ENCODE data around the gene ZNF784. TPM values are rescaled to one million over a fixed set of nuclear protein-coding genes. Genes with fewer than 3 reads are reported as not detected.

ZNF784 gene
- total and polyA plus RNA-seq, 2 donors (not counting 3 experiments of a cell fraction or from before 2014, with no cell fraction given): 4.9 TPM

DNA sequence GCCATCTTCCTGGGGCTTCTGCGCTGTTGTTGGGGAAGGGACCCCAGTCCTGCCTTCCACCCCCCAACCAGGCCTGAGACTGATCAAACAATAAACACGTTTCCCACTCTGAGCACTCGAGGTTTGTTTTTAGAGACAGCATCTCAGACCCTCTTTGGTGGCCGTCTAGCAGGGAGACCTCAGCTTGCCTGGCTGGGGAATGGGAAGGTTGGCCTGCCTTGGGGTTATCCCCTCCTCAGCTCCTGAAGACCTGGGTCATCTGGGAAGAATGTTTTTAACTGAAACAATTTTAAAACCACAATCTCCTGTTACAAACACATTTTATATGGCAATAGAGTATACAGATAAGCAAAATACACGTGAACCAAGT, 21.1 kb upstream of the ZNF784 start:
- H3K9me1 ChIP-seq (replicated peaks; ENCODE audit: control insufficient read depth, extremely low read depth, insufficient read depth, low read length): no peaks in the 10 kb centered on the region
- H4K20me1 ChIP-seq (replicated peaks; ENCODE audit: control insufficient read depth, extremely low read depth, insufficient read depth, low read length): no peaks in the 10 kb centered on the region
- H3K9ac ChIP-seq (replicated peaks; ENCODE audit: extremely low read depth, insufficient read depth, low read length): no peak overlapping the region
- H3K27ac ChIP-seq (ENCODE audit: insufficient read depth, low read depth, low read length): no peak overlapping the region
- no peak for FAIRE-seq
- peaks cover 31% of the 10 kb centered on the region for H3K4me1 ChIP-seq (ENCODE audit: control insufficient read depth, extremely low read depth, insufficient read depth, low read length)
- H3K27me3 ChIP-seq (ENCODE audit: control insufficient read depth in 2 of 2, insufficient read depth in 2 of 2, low read length in 2 of 2): no peaks in the 10 kb centered on the region
- no peak overlapping the region for H3K4me3 ChIP-seq (replicated peaks in 1 of 3; ENCODE audit: insufficient read depth in 1 of 3, low read depth in 1 of 3, low read length in 3 of 3)
- dilution Hi-C loops (cut with MboI; ENCODE audit: extremely low pct_ligation_motif_present, low sequenced_read_pairs) (no loop called here), intact Hi-C loops (cut with micrococcal nuclease) (no loop called here)
- H2AFZ ChIP-seq (ENCODE audit: low read depth, low read length): no peak overlapping the region
- no peak overlapping the region for H3K4me2 ChIP-seq (ENCODE audit: insufficient read depth, low read length)
- no peaks in the 10 kb centered on the region for H3K9me3 ChIP-seq (replicated peaks; ENCODE audit: control insufficient read depth, insufficient read depth, low read length)
- POLR2A ChIA-PET: no interaction called here
- BruUV-seq (replicated peaks): no TSS peak
- peaks cover 23% of the 10 kb centered on the region for H3K79me2 ChIP-seq (ENCODE audit: control insufficient read depth, insufficient read depth, low read length)
- no peak for DNase-seq (ENCODE audit: low read depth, low spot score)
- H3K36me3 ChIP-seq (ENCODE audit: control insufficient read depth in 2 of 2, extremely low read depth in 1 of 2, insufficient read depth in 2 of 2, low read length in 2 of 2): peaks cover 3 to 10% of the 10 kb centered on the region in 2 experiments
- CTCF ChIA-PET: no interaction called here
- TF ChIP-seq, protein P1, sequence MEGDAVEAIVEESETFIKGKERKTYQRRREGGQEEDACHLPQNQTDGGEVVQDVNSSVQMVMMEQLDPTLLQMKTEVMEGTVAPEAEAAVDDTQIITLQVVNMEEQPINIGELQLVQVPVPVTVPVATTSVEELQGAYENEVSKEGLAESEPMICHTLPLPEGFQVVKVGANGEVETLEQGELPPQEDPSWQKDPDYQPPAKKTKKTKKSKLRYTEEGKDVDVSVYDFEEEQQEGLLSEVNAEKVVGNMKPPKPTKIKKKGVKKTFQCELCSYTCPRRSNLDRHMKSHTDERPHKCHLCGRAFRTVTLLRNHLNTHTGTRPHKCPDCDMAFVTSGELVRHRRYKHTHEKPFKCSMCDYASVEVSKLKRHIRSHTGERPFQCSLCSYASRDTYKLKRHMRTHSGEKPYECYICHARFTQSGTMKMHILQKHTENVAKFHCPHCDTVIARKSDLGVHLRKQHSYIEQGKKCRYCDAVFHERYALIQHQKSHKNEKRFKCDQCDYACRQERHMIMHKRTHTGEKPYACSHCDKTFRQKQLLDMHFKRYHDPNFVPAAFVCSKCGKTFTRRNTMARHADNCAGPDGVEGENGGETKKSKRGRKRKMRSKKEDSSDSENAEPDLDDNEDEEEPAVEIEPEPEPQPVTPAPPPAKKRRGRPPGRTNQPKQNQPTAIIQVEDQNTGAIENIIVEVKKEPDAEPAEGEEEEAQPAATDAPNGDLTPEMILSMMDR (IDR thresholded peaks at IDR 0.05; ENCODE audit: extremely low read depth in 1 of 2, insufficient read depth in 1 of 2, low read depth in 1 of 2, low read length in 2 of 2): no peak
- TF ChIP-seq EZH2 (IDR thresholded peaks at IDR 0.05; ENCODE audit: borderline replicate concordance, low read depth, low read length, severe bottlenecking) (no peak), POLR2AphosphoS5 (IDR thresholded peaks at IDR 0.05; ENCODE audit: insufficient read depth, low read depth, low read length) (no peak), POLR2A (IDR thresholded peaks at IDR 0.05; ENCODE audit: low read depth, low read length) (no peak), JUN (IDR thresholded peaks at IDR 0.05; ENCODE audit: borderline replicate concordance, insufficient read depth, insufficient read length, low read depth) (no peak), MYC (IDR thresholded peaks at IDR 0.05; ENCODE audit: low read depth, low read length) (no peak), GATA2 (IDR thresholded peaks at IDR 0.05; ENCODE audit: insufficient read depth, insufficient read length, low read depth, low read length) (no peak), FOS (IDR thresholded peaks at IDR 0.05; ENCODE audit: borderline replicate concordance, insufficient read depth, low read length) (no peak)
- TF ChIP-seq, protein P2, sequence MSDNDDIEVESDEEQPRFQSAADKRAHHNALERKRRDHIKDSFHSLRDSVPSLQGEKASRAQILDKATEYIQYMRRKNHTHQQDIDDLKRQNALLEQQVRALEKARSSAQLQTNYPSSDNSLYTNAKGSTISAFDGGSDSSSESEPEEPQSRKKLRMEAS (IDR thresholded peaks at IDR 0.05; ENCODE audit: insufficient read depth, insufficient read length): no peak

Data from endothelial cell of umbilical vein (primary cell).